ENCODE measurements around the gene BLMH.

BLMH gene, protein sequence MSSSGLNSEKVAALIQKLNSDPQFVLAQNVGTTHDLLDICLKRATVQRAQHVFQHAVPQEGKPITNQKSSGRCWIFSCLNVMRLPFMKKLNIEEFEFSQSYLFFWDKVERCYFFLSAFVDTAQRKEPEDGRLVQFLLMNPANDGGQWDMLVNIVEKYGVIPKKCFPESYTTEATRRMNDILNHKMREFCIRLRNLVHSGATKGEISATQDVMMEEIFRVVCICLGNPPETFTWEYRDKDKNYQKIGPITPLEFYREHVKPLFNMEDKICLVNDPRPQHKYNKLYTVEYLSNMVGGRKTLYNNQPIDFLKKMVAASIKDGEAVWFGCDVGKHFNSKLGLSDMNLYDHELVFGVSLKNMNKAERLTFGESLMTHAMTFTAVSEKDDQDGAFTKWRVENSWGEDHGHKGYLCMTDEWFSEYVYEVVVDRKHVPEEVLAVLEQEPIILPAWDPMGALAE

DNA sequence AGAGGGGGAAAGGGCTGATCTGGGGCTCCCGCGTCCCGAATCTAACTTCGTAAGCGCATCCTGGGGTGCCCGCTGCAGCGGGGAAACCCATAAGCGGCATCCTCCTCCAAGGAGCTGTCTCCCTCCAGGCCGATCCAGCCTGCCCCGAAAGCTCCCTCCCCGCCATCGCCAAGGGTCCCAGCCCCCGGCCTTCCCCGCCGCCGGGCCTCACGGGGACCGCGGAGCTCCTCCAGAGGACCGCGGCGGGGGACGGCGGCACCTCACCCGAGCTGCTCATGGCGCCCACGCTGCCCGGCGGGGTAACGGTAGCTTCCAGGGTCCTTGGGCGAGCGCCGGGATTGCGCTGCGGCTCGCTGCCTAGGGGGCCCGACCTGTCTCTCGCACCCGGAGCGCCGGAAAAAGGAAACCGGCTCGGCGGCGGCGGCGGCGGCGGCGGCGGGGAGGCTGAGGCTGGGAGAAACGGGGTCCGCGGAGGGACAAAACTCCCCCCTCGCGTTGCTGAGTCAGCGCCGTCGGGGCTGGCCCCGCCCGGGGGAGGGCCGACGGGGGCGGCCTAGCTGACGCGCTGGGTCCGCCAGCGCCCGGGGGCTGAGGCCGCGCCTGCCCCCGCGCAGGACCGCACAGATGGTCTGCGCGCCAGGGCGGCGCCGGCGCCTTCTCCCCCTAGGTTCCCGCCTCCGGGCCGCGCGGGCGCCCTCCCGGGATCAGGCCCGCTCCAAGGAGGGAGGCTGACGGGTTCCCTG is at the start of gene BLMH:
Gene BLMH (minus strand): TSS at position 402 of the 743 bp plus-strand sequence. CDS start 125 bp downstream, at position 277.
- Mint-ChIP-seq H3K27ac (peak within 1 kb of the TSS; percentile 84), H3K36me3 (ENCODE audit: low read depth) (peaks cover 12% of the 10 kb centered on the region), H3K4me1 (ENCODE audit: low read depth) (peaks cover 15% of the 10 kb centered on the region), H3K4me3 (peak within 1 kb of the TSS; percentile 91), H3K27me3 (ENCODE audit: low read depth) (no peaks in the 10 kb centered on the region), H3K9me3 (no peaks in the 10 kb centered on the region)

DNA sequence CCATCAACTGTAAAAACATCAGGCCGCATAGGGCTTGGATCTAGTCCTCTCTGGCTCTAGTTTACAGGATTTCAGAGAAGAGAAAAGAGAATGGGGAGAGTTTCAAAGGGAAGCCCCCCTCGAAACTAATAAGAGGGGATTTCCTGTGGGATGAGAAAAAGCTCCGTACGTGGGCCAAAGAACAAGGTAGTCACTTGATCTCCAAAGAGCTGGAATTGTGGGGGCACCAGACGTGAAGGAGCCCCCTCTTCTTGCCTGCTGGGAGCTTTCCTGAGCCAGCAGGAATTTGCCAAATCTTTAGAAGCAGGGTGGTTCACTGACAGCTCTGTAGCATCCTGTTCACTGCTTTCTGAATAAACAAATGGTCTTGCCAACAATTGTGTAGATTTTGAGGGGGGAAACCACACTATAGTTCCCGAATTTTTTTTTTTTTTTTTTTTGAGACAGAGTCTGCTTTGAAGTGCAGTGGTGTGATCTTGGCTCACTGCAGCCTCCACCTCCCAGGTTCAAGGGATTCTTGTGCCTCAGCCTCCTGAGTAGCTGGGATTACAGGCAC is 49.1 kb upstream of the BLMH start:
- H3K36me3 Mint-ChIP-seq (ENCODE audit: low read depth), result no peaks in the 10 kb centered on the region
- H3K27me3 Mint-ChIP-seq (ENCODE audit: low read depth), result no peaks in the 10 kb centered on the region
- H3K27ac Mint-ChIP-seq, result no peak overlapping the region
- H3K4me1 Mint-ChIP-seq (ENCODE audit: low read depth), result peaks cover 15% of the 10 kb centered on the region
- no peaks in the 10 kb centered on the region for H3K9me3 Mint-ChIP-seq
- no peak overlapping the region for H3K4me3 Mint-ChIP-seq

DNA sequence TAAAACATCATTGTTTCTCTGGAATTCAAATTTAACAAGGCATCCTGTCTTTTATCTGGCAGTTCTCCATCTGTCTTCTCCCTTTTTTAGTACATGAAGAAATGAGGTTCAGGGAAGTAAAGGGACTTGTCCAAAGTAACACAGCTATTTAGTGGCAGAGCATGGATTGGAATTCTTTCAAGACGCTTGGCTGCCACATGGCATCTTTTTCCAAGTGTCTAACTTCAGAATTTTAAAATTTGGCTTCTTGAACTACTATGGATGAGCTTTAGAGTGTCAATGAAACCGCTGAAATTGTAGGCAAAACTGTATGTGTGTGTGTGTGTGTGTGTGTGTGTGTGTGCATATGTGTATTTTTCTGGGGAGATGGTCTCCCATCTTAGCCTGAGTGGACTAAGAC is 47.3 kb upstream of the BLMH start:
- no peaks in the 10 kb centered on the region for H3K36me3 Mint-ChIP-seq (ENCODE audit: low read depth)
- no peaks in the 10 kb centered on the region for H3K9me3 Mint-ChIP-seq

DNA sequence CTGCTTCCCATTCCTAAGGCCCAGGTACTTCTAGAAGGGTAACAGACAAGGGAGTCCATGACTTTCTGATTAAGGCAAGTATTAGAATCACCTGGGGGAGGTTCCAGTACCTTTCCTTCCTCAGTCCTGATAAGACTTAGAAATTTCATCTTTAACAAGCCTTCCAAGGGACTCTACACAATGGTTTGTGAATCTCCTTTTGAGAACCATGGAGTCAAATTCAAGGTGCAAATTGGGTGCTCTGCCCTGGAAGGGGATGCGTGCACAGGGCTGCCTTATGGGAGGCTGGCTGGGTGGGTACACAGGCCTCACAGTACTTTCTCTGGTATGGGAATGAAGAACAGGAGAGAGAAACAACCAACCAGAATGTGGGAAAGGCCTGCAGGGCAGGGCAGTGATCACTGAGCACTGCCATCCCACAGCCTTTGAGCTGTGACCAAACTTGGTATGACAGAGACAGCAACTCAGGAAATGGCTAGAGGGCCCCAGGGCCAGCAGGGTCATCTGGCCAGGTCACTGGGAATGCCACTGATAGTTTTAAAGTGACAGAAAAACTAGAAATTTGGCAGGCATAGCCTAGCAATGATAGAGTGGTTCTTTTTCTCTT is 45.8 kb upstream of the BLMH start:
- Mint-ChIP-seq H3K27me3 (ENCODE audit: low read depth) (no peaks in the 10 kb centered on the region), H3K9me3 (no peaks in the 10 kb centered on the region), H3K4me3 (no peak overlapping the region), H3K36me3 (ENCODE audit: low read depth) (no peaks in the 10 kb centered on the region), H3K27ac (no peak overlapping the region), H3K4me1 (ENCODE audit: low read depth) (peaks cover 24% of the 10 kb centered on the region)

More for the DNA sequence above, 47.3 kb upstream of the BLMH start:
- peaks cover 15% of the 10 kb centered on the region for H3K4me1 Mint-ChIP-seq (ENCODE audit: low read depth)
- H3K4me3 Mint-ChIP-seq, result no peak overlapping the region
- H3K27me3 Mint-ChIP-seq (ENCODE audit: low read depth), result no peaks in the 10 kb centered on the region
- no peak overlapping the region for H3K27ac Mint-ChIP-seq

DNA sequence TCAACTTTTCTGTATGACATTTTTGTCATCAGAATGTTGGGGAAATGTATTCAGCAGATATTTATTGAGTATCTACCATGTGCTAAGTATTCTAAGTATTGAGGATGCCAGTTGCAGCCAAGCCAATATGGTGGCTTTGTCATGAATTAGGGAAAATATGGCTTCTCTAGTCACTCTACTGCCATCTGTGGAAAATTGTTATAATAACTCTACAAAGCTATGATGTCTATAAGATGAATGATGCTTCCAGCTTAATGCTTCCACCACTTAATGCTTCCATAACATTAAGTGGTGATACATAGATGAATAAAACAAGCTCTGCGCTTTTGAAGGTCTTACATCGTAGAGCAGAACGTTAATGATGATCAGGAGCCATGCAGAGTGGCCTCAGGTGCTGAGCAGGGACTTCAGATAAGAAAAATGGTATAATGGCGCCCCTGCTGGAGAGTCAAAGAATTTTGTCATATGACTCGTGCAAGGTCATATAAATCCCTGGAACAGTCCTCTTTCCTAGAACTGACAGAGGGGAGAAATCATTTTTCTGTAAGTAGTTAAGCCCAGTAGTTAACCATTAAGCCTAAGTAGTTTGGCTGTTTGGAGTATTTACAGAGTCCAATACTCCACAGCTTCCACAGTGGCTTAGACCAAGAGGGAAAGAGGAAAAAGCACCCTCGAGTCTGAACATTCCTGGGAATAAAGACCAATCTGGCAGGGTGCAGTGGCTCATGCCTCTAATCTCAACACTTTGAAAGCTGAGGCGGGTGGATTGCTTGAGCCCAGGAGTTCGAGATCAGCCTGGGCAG is 44.8 kb upstream of the BLMH start:
- H3K36me3 Mint-ChIP-seq (ENCODE audit: low read depth), result peaks cover 3% of the 10 kb centered on the region
- no peak overlapping the region for H3K27ac Mint-ChIP-seq
- no peak overlapping the region for H3K4me3 Mint-ChIP-seq
- peaks cover 31% of the 10 kb centered on the region for H3K4me1 Mint-ChIP-seq (ENCODE audit: low read depth)
- no peaks in the 10 kb centered on the region for H3K9me3 Mint-ChIP-seq
- no peaks in the 10 kb centered on the region for H3K27me3 Mint-ChIP-seq (ENCODE audit: low read depth)

DNA sequence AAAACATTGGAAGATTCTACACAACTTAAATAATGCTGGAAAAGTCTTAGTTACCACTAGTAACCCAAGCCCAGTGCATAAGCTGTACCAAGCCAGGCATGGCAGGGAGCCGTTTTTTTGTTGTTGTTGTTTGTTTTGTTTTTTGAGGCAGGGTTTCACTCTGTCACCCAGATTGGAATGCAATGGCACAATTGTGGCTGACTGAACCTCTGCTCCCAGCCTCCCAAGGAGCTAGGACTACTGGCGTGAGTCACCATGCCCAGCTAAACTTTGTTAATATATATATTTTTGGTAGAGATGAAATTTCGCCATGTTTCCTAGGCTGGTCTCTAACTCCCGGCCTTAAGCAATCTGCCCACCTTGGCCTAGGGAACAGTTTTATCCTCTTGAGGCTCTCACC is 42.7 kb upstream of the BLMH start:
- Mint-ChIP-seq H3K27me3 (ENCODE audit: low read depth) (no peaks in the 10 kb centered on the region), H3K4me1 (ENCODE audit: low read depth) (peaks cover 35% of the 10 kb centered on the region), H3K27ac (no peak overlapping the region), H3K9me3 (no peaks in the 10 kb centered on the region), H3K36me3 (ENCODE audit: low read depth) (peaks cover 3% of the 10 kb centered on the region), H3K4me3 (no peak overlapping the region)

DNA sequence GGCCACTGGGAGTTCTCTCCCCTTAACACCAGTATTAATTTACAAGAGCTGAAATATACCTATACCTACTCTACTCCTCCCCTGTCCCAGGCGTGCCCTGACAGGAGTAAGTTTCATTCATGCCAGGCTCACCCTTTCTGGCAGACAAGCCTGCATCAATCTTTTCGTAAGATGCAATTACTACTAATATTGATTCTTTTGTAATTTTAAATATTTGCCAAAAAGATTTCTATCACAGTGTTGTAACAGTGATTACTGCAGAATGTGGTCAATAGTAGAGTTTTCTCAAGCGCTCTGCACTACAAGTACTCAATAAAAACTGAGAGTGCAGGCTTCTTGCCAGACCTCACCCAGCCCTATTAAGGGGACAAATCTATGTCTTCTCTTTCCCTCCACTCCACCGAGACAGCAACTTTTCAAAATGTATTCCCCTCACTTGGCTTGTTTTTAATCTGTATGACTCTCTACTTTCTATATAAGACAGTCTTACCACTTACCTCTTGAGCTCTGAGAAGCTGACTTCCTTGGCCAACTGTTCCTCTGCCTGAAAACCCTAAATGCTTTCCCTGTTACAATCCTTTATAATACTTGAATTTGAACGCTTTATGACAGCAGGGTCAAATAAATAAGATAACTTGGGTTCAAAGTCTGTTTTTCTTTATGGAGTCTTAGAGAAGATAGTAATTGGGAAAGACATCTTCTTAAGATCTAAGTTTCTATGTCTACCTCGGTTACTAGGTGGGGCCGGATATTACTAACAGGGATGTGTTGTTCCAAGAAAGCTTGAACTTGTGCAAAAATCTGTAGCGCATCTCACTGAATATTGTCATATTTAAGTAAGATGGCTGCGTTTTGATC is 42.0 kb upstream of the BLMH start, which contains the start of gene TMIGD1:
Gene TMIGD1 (minus strand): TSS at position 555 of the 858 bp plus-strand sequence. CDS start 1,924 bp downstream, outside the sequence.
- no peaks in the 10 kb centered on the region for H3K9me3 Mint-ChIP-seq
- peaks cover 35% of the 10 kb centered on the region for H3K4me1 Mint-ChIP-seq (ENCODE audit: low read depth)
- no peaks in the 10 kb centered on the region for H3K27me3 Mint-ChIP-seq (ENCODE audit: low read depth)
- H3K4me3 Mint-ChIP-seq, result no peak within 1 kb of the TSS
- H3K36me3 Mint-ChIP-seq (ENCODE audit: low read depth), result peaks cover 3% of the 10 kb centered on the region
- peak within 1 kb of the TSS; percentile 19 for H3K27ac Mint-ChIP-seq

DNA sequence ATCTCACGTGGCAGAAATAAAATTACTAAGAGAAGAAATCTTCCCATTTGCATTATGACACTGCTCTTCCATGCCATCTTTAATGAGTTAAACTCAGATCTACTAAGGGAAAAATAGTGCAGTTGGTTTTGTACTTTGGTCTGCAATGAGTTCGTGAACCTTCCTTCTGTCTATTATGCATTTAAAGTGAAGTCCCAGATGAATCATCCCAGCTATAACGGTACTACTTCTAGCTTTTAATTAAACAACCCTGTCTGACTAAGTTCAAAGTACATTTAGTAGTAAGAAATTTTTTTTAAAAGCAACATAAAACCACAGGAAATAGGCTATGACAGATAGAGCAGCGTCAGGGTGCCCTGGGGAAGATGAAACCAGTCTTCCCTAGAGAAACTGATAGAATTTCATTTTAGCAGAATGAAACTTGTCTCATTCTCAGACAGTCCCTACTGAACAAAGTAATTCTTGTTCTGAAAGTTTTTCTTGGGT is 40.4 kb upstream of the BLMH start:
- Mint-ChIP-seq H3K4me1 (ENCODE audit: low read depth) (peaks cover 35% of the 10 kb centered on the region), H3K27ac (peak overlapping the region; percentile 83), H3K36me3 (ENCODE audit: low read depth) (peaks cover 3% of the 10 kb centered on the region), H3K27me3 (ENCODE audit: low read depth) (peaks cover 4% of the 10 kb centered on the region), H3K4me3 (peak overlapping the region; percentile 78), H3K9me3 (no peaks in the 10 kb centered on the region)

DNA sequence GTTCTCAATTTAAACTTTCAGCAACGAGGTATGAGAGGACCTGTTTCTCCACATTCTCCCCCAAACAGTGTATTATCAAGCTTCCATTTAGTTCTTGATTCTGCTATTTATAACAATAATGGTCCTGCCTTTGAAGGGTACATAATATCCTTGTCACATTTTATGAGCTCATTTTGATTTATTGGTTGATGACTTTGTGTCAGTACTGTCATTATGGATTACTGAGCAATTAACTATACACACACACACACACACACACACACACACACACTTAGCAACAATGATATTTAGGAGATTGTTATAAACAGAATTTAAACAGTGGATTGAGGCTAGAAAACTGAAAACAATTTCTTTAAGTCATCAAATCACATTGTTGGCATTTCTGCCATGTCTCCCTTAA is 35.1 kb upstream of the BLMH start:
- H3K27me3 Mint-ChIP-seq (ENCODE audit: low read depth), result peaks cover 4% of the 10 kb centered on the region
- no peaks in the 10 kb centered on the region for H3K36me3 Mint-ChIP-seq (ENCODE audit: low read depth)
- peaks cover 27% of the 10 kb centered on the region for H3K4me1 Mint-ChIP-seq (ENCODE audit: low read depth)
- no peak overlapping the region for H3K4me3 Mint-ChIP-seq
- no peak overlapping the region for H3K27ac Mint-ChIP-seq
- no peaks in the 10 kb centered on the region for H3K9me3 Mint-ChIP-seq

DNA sequence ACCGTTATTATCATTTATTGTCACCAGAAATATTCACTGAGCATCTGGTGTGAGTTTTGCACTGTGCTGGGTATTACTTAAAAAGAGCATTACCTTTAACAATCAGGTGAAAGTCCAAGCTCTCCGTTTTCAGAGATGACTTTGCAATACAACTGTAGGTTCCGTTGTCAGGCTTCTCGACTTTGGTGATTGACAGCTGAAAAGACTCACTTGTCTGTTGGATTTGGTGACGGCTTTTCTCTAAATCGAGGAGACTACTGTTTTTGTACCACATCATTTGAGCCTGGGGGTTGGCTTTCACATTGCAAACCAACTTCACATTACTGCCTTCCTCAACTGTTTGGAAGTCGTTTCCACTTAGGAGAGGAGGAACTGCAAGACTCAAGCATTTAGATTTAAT is 33.0 kb upstream of the BLMH start:
- Mint-ChIP-seq H3K4me3 (no peak overlapping the region), H3K36me3 (ENCODE audit: low read depth) (no peaks in the 10 kb centered on the region), H3K27ac (no peak overlapping the region), H3K4me1 (ENCODE audit: low read depth) (peaks cover 13% of the 10 kb centered on the region), H3K27me3 (ENCODE audit: low read depth) (peaks cover 4% of the 10 kb centered on the region), H3K9me3 (no peaks in the 10 kb centered on the region)

DNA sequence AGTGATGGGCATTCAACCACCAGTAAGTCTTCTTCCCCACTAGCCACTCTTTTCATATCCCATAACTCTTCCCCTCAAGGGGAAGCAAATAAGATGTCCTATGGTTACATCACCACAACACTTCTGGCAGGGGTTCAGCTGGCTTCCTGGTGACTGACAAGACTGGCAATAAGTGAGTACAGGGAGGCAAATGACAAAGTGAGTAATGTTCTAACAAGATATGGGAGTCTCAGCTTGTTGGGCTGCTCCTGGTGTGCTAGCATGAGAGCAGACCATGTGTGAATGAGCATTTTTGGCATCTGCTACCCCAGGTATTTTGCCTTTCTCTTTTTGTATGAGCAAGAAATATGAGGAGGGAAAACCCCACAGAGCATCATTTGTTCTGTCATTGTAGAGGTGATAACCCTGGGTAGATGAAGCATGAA is 32.2 kb upstream of the BLMH start:
- H3K9me3 Mint-ChIP-seq, result no peaks in the 10 kb centered on the region

DNA sequence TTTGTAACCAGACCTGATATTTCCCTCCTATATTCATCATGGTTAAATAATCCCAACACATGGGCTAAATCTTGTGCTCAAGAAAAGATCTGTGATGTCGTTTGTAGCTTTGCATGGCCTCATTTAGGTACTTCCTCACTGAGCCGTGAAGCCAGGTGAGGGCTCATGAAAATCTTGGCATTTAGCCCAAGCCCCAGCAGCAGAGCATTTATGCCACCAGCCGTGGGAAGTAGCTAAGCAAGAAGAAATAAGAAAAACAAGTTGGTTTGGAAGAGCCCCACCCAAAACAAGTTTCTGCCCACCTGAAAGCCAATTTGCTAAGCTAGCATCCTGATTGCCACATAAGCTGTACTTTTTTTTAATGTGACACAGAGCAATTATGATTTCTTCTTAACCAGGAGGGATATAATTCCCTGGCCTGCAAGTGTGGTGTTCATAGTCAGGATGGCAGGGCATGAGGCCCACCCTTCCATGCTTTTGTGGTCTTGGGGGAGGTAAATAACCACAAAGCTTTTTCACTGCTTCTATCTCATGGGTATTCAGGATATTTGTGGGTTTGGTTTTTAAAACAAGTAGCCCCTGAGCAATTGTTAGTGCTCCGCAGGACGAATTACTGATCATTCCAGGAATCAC is 31.6 kb upstream of the BLMH start:
- H3K27me3 Mint-ChIP-seq (ENCODE audit: low read depth), result peaks cover 4% of the 10 kb centered on the region

More for the DNA sequence above, 32.2 kb upstream of the BLMH start:
- Mint-ChIP-seq H3K36me3 (ENCODE audit: low read depth) (no peaks in the 10 kb centered on the region), H3K27ac (no peak overlapping the region), H3K4me3 (no peak overlapping the region), H3K4me1 (ENCODE audit: low read depth) (peaks cover 13% of the 10 kb centered on the region), H3K27me3 (ENCODE audit: low read depth) (peaks cover 4% of the 10 kb centered on the region)

More for the DNA sequence above, 31.6 kb upstream of the BLMH start:
- Mint-ChIP-seq H3K36me3 (ENCODE audit: low read depth) (no peaks in the 10 kb centered on the region), H3K27ac (no peak overlapping the region), H3K4me3 (no peak overlapping the region), H3K9me3 (no peaks in the 10 kb centered on the region), H3K4me1 (ENCODE audit: low read depth) (peaks cover 13% of the 10 kb centered on the region)

Measured in T-helper 1 cell treated with Interleukin-12 subunit alpha and Interleukin-12 subunit beta and Interleukin-4 antibody, amounts not matched to agents 30 μg/mL and 1 μg/mL, for 36 hours (primary cell).